CD14-positive monocyte (primary cell): ENCODE results near the gene ZBED4. TPM values are rescaled to one million over a fixed set of nuclear protein-coding genes. Genes with fewer than 3 reads are reported as not detected.
A peak's percentile ranks its signal among the peaks of the same experiment; 100 is the strongest.

ENCODE experiments used
- DNase-seq, 3 donors: peaks; one replicate each; pipeline ENCODE4 v3.0.0-alpha.2; 2011 to 2022
- H2AFZ ChIP-seq: 2 replicates; pipeline ENCODE4 v1.6.0; 2012; ENCODE audit warnings: mild to moderate bottlenecking, low read depth, low read length, inconsistent platforms; ENCODE audit not compliant: insufficient read depth, poor library complexity, severe bottlenecking
- H3K27ac ChIP-seq, 2 donors: 1 replicate in 1 of 2; 2 replicates in 1 of 2; pipeline ENCODE4 v1.5.1; 2012 to 2013; ENCODE audit warnings: low read length in 2 of 2, control low read depth in 1 of 2, inconsistent platforms in 1 of 2, low read depth in 1 of 2, mild to moderate bottlenecking in 1 of 2
- H3K27me3 ChIP-seq, 2 donors: one replicate each; pipeline versions ENCODE4 v1.6.0 to v1.6.1; 2011 to 2013; ENCODE audit warnings: low read length in 2 of 2; ENCODE audit not compliant: control insufficient read depth in 2 of 2, insufficient read depth in 2 of 2
- H3K36me3 ChIP-seq, 2 donors: replicated peaks in 1 of 2; 1 replicate in 1 of 2; 2 replicates in 1 of 2; pipeline versions ENCODE4 v1.5.1 to v1.6.1; 2012 to 2013; ENCODE audit warnings: low read length in 2 of 2, control low read depth in 1 of 2, inconsistent platforms in 1 of 2, mild to moderate bottlenecking in 1 of 2; ENCODE audit not compliant: insufficient read depth in 2 of 2, control insufficient read depth in 1 of 2
- H3K4me1 ChIP-seq, 2 donors: 1 replicate in 1 of 2; 2 replicates in 1 of 2; pipeline versions ENCODE4 v1.5.1 to v1.6.1; 2012 to 2013; ENCODE audit warnings: low read length in 2 of 2, control low read depth in 1 of 2, inconsistent platforms in 1 of 2, mild to moderate bottlenecking in 1 of 2, moderate library complexity in 1 of 2; ENCODE audit not compliant: insufficient read depth in 2 of 2, control insufficient read depth in 1 of 2
- H3K4me2 ChIP-seq: replicated peaks from 2 replicates; pipeline ENCODE3; 2012; ENCODE audit warnings: low read length, moderate library complexity, mild to moderate bottlenecking; ENCODE audit not compliant: poor library complexity, severe bottlenecking; ENCODE audit errors: extremely low read depth
- H3K4me3 ChIP-seq, 3 experiments: fragments of 200-600 bp in 1 of 3; sonication (generic) in 1 of 3; replicated peaks in 1 of 3; 1 replicate in 2 of 3; 2 replicates in 1 of 3; pipeline ENCODE4 v1.5.1; 2011 to 2013; ENCODE audit warnings: low read length in 3 of 3, mild to moderate bottlenecking in 3 of 3, control low read depth in 2 of 3, low read depth in 2 of 3, inconsistent platforms in 1 of 3, moderate library complexity in 1 of 3
- H3K79me2 ChIP-seq: 2 replicates; pipeline ENCODE4 v1.6.0; 2012; ENCODE audit warnings: mild to moderate bottlenecking, control low read depth, inconsistent platforms, low read length, moderate library complexity; ENCODE audit not compliant: insufficient read depth
- H3K9ac ChIP-seq: 2 replicates; pipeline ENCODE4 v1.6.0; 2017; ENCODE audit warnings: low read length, mild to moderate bottlenecking; ENCODE audit not compliant: insufficient read depth, poor library complexity, severe bottlenecking
- H3K9me3 ChIP-seq, 2 donors: replicated peaks in 1 of 2; 1 replicate in 1 of 2; 2 replicates in 1 of 2; pipeline versions ENCODE4 v1.5.1 to v1.6.1; 2012 to 2013; ENCODE audit warnings: low read length in 2 of 2, control low read depth in 1 of 2; ENCODE audit not compliant: control insufficient read depth in 1 of 2, insufficient read depth in 1 of 2
- H4K20me1 ChIP-seq: 2 replicates; pipeline ENCODE4 v1.6.0; 2012; ENCODE audit warnings: mild to moderate bottlenecking, low read length, control low read depth, moderate library complexity; ENCODE audit not compliant: insufficient read depth
- H3K27ac Mint-ChIP-seq, 7 donors: one replicate each; pipeline ENCODE4 v1.8.0; 2020; ENCODE audit warnings: mild to moderate bottlenecking in 7 of 7, mixed read lengths in 7 of 7, moderate library complexity in 6 of 7, inconsistent platforms in 2 of 7
- H3K27me3 Mint-ChIP-seq, 3 donors: one replicate each; pipeline ENCODE4 v1.8.0; 2021 to 2022; ENCODE audit warnings: low read depth in 3 of 3, mild to moderate bottlenecking in 3 of 3, mixed read lengths in 3 of 3, moderate library complexity in 3 of 3, inconsistent platforms in 1 of 3
- H3K36me3 Mint-ChIP-seq, 2 donors: one replicate each; pipeline ENCODE4 v1.8.0; 2020; ENCODE audit warnings: mixed read lengths in 2 of 2, inconsistent platforms in 1 of 2, mild to moderate bottlenecking in 1 of 2
- H3K4me1 Mint-ChIP-seq: one replicate; pipeline ENCODE4 v1.8.0; 2020; ENCODE audit warnings: mild to moderate bottlenecking, mixed read lengths
- H3K4me3 Mint-ChIP-seq, 2 donors: one replicate each; pipeline ENCODE4 v1.8.0; 2020; ENCODE audit warnings: mild to moderate bottlenecking in 2 of 2, mixed read lengths in 2 of 2, moderate library complexity in 1 of 2
- H3K9me3 Mint-ChIP-seq, 7 donors: one replicate each; pipeline ENCODE4 v1.8.0; 2020 to 2022; ENCODE audit warnings: mixed read lengths in 7 of 7, mild to moderate bottlenecking in 6 of 7, moderate library complexity in 6 of 7, inconsistent platforms in 2 of 7
- CTCF ChIP-seq: fragments of 200-600 bp; IDR thresholded peaks from one replicate; pipeline ENCODE4 v1.8.0; 2022; ENCODE audit warnings: antibody characterized with exemption, mild to moderate bottlenecking
- whole genome bisulfite sequencing: methylation state at CpG from one replicate; pipeline ENCODE4 v1.1.5; 2013; ENCODE audit warnings: missing lambda C conversion rate; ENCODE audit not compliant: insufficient coverage; 5-methylcytosine and 5-hydroxymethylcytosine counted together
- intact Hi-C, 2 donors: fragments of 100-400 bp; cut with micrococcal nuclease; formaldehyde crosslinking; loops; one replicate each; pipeline versions ENCODE4 v1.15.0 to v1.15.1; 2023
- polyA plus RNA-seq, 3 donors: library from polyadenylated mRNA; depleted of rRNA in 1 of 3; unstranded in 2 of 3; stranded (reverse) in 1 of 3; fragments of 300-500 nt in 2 of 3; fragments of >200 nt in 1 of 3; fragmentation: Illumina TruSeq in 2 of 3; gene quantifications; 1 replicate in 2 of 3; 2 replicates in 1 of 3; pipeline ENCODE4 v1.2.3, GENCODE V29; 2012 to 2021

The ZBED4 gene
- polyA plus RNA-seq, 3 donors: 3.8 to 8.2 (median 5.7) TPM

- peaks cover 23 to 29% of the 10 kb centered on the region in 2 donors for H3K36me3 Mint-ChIP-seq
- H3K4me1 Mint-ChIP-seq: peaks cover 35% of the 10 kb centered on the region
- under 1% methylated on average over 110 of the region's 110 CpGs for WGBS
- TF ChIP-seq CTCF: no peak
- Histone ChIP-seq H3K9me3 (no peaks in the 10 kb centered on the region), H3K27ac (peak overlapping the region in 1 of 2 donors; percentile 76), H3K4me1 (peaks cover 40 to 49% of the 10 kb centered on the region in 2 donors), H3K9ac (peak overlapping the region; percentile 83), H3K4me3 (peak overlapping the region; percentile 52 to 79 (median 78)), H3K4me2 (peak overlapping the region; percentile 92), H3K79me2 (peaks cover 52% of the 10 kb centered on the region), H3K36me3 (peaks cover 25 to 27% of the 10 kb centered on the region in 2 donors), H3K27me3 (no peaks in the 10 kb centered on the region), H2AFZ (no peak overlapping the region), H4K20me1 (peaks cover 45% of the 10 kb centered on the region)
- H3K9me3 Mint-ChIP-seq: peaks cover 0 to 4% (median 0%) of the 10 kb centered on the region in 7 donors
- peak overlapping the region; percentile 30 to 86 for H3K4me3 Mint-ChIP-seq
- H3K27me3 Mint-ChIP-seq: no peaks in the 10 kb centered on the region
- intact Hi-C loops: no loop called here
- no peak overlapping the region for H3K27ac Mint-ChIP-seq
- DNase-seq: peak in 1 of 3 donors; percentile 26
Observed at GRCh38 chr22:49827271-49827852, 26.3 kb upstream of the ZBED4 start.

- peak within 1 kb of the TSS; percentile 71 to 86 (median 80) for H3K27ac Mint-ChIP-seq
- peaks cover 17 to 23% of the 10 kb centered on the region in 2 donors for H3K36me3 Mint-ChIP-seq
- no peak for TF ChIP-seq CTCF
- Histone ChIP-seq H3K27me3 (no peaks in the 10 kb centered on the region), H3K9me3 (no peaks in the 10 kb centered on the region), H3K79me2 (peaks cover 45% of the 10 kb centered on the region), H3K4me3 (peak within 1 kb of the TSS; percentile 52 to 79 (median 78)), H4K20me1 (peaks cover 38% of the 10 kb centered on the region), H3K4me2 (peak within 1 kb of the TSS; percentile 92), H3K27ac (peak within 1 kb of the TSS; percentile 67 to 88), H2AFZ (peak within 1 kb of the TSS; percentile 89), H3K4me1 (peaks cover 40 to 49% of the 10 kb centered on the region in 2 donors), H3K36me3 (peaks cover 19 to 20% of the 10 kb centered on the region in 2 donors), H3K9ac (peak within 1 kb of the TSS; percentile 83)
- H3K9me3 Mint-ChIP-seq: peaks cover 0 to 4% (median 0%) of the 10 kb centered on the region in 7 donors
- H3K4me1 Mint-ChIP-seq: peaks cover 35% of the 10 kb centered on the region
- 5% methylated on average over 39 of the region's 54 CpGs for WGBS
- intact Hi-C loops: no loop called here
- DNase-seq: peak in 2 of 3 donors; percentile 55 to 59
- H3K27me3 Mint-ChIP-seq: no peaks in the 10 kb centered on the region
- peak within 1 kb of the TSS; percentile 86 to 92 for H3K4me3 Mint-ChIP-seq
Observed at GRCh38 chr22:49827853-49828598, 25.6 kb upstream of the ZBED4 start, which contains the start of gene BRD1. TSS of gene BRD1 (minus strand) at chr22:49827873. CDS start at chr22:49824317, 3,556 bp downstream.
